Fibroblast of peridontal ligament (primary cell): Measurements from ENCODE around the gene ILDR2.
A peak's percentile ranks its signal among the peaks of the same experiment; 100 is the strongest.

Source experiments
- DNase-seq: peaks from one replicate; pipeline ENCODE4 v3.0.0-alpha.2; 2010; ENCODE audit errors: extremely low read depth

Gene ILDR2

GRCh38 chr1:166975361-166976129, at the start of gene ILDR2:
Gene ILDR2 (minus strand): TSS chr1:166975540. CDS start chr1:166975268, 272 bp downstream.
- DNase-seq, result peak; percentile 23

- no peak for DNase-seq
These were observed 47.0 kb upstream of the ILDR2 start for GRCh38 chr1:167022384-167022783.

GRCh38 chr1:167016100-167016750, 40.9 kb upstream of the ILDR2 start:
- DNase-seq, result no peak

GRCh38 chr1:167013108-167013929, 38.0 kb upstream of the ILDR2 start:
- DNase-seq, result no peak

GRCh38 chr1:167012570-167012969, 37.2 kb upstream of the ILDR2 start:
- DNase-seq, result no peak

- no peak for DNase-seq
These were observed 36.3 kb upstream of the ILDR2 start for GRCh38 chr1:167011560-167012191.

- DNase-seq, result no peak
These were observed 28.4 kb upstream of the ILDR2 start for GRCh38 chr1:167003711-167004110.

GRCh38 chr1:167002354-167002753, 27.0 kb upstream of the ILDR2 start:
- DNase-seq, result no peak

- no peak for DNase-seq
These were observed 25.2 kb upstream of the ILDR2 start for GRCh38 chr1:167000546-167000945.

- DNase-seq, result no peak
These were observed 24.2 kb upstream of the ILDR2 start for GRCh38 chr1:166999500-167000055.

GRCh38 chr1:166999075-166999474, 23.7 kb upstream of the ILDR2 start:
- no peak for DNase-seq

- no peak for DNase-seq
These were observed 13.7 kb upstream of the ILDR2 start, which contains the start of gene MAEL for GRCh38 chr1:166988974-166989515. Gene MAEL (plus strand): TSS chr1:166989280. CDS start chr1:166989353, 73 bp downstream.

GRCh38 chr1:166981589-166981988, 6.2 kb upstream of the ILDR2 start:
- DNase-seq, result no peak

- no peak for DNase-seq
These were observed 5.5 kb upstream of the ILDR2 start for GRCh38 chr1:166980818-166981217.

- no peak for DNase-seq
These were observed 5.0 kb upstream of the ILDR2 start for GRCh38 chr1:166980383-166980782.

- no peak for DNase-seq
These were observed 3.5 kb upstream of the ILDR2 start for GRCh38 chr1:166978821-166979220.

- DNase-seq, result no peak
These were observed 2.6 kb upstream of the ILDR2 start for GRCh38 chr1:166977951-166978350.

GRCh38 chr1:166974647-166975345, 544 bp downstream of the ILDR2 start:
- no peak for DNase-seq

GRCh38 chr1:166972826-166973225, 2.5 kb downstream of the ILDR2 start:
- DNase-seq, result no peak

GRCh38 chr1:166972193-166972592, 3.1 kb downstream of the ILDR2 start:
- no peak for DNase-seq

GRCh38 chr1:166971252-166971651, 4.1 kb downstream of the ILDR2 start:
- no peak for DNase-seq
